ENCODE measurements around the gene SLC12A9.
"Not testable (repeated sequence)": the region's sequence is repeated elsewhere in the genome, so short reads cannot be mapped to it uniquely, and the experiment has no call there.

Gene SLC12A9

DNA sequence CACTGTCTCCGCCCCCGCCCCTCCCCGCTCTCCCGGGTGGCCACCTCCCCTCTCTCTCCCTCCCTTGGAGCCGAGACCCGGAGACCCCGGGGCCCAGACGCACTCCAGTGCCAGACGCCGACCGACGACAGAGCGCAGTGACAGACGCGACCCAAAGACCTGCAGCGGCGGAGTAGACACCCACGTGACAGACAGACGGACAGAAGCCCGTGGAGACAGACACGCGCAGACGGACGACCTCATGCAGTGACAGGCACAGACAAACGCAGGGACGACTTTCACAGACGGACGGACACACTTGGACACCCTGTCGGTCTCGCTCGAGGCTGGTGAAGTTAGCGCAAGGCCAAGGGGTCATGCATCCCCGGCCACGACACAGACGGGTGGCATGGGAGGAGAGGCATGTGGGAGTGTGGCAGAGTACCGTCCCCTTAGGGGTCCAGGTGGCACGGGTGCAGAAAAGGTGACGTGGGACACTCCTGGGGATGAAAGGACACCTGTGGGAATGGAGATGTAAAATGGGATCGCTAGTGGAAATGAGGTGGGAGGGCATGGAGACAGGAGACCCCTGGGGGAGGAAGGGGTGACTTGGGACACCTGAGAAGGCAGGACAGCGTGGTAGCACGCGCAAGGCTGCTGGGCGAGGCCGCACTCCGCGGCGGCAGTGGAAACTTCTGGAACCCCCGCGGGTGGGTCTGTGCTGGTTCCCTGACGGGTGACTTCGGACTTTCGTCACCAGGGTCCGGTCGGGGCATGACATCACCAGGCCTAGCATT lies 43.6 kb downstream of the SLC12A9 start:
- no peak for DNase-seq (ENCODE audit: low read depth, low spot score)

DNA sequence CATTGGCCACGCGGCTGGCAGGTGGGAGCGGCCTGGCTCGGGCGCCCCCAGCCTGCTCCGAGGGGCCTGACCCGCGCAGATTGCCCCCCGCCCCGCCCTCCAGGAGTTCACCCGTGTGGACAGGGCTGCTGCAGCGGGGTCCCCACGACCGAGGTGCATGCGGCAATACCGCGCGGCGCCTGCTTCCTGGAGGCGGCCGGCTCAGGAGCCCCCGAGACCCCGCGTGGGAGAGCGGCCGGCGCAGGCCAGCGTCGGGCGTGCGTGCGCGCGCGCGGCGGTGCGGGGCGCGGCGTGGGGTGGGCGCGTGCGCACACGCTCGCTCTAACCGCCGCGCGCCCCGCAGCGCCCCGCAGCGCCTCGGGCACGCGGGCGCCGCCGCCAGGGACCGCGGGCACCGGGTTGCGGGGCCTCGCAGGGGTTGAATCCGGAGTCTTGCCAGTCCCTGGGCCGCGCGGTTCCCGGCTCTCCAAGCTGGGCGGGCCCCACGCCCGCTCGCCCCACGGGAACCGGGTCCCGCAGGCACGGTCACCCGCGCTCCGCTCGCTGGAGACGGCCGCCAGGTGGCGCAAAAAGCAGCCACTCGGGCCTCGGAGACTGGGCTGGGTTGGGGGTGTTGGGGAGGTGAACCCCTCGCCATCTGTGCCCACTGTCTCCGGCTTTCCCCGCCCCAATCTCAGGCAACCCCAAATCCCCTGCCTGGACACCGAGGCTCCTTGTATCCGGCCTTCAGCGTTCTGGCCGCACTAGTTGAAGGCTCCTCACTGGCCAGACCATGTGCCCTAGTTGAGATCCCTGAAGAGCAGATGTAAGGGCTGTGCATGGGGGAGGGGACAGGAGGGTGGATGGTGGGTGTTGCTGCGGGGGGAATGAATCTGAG lies 44.5 kb downstream of the SLC12A9 start:
- no peak for DNase-seq (ENCODE audit: low read depth, low spot score)

DNA sequence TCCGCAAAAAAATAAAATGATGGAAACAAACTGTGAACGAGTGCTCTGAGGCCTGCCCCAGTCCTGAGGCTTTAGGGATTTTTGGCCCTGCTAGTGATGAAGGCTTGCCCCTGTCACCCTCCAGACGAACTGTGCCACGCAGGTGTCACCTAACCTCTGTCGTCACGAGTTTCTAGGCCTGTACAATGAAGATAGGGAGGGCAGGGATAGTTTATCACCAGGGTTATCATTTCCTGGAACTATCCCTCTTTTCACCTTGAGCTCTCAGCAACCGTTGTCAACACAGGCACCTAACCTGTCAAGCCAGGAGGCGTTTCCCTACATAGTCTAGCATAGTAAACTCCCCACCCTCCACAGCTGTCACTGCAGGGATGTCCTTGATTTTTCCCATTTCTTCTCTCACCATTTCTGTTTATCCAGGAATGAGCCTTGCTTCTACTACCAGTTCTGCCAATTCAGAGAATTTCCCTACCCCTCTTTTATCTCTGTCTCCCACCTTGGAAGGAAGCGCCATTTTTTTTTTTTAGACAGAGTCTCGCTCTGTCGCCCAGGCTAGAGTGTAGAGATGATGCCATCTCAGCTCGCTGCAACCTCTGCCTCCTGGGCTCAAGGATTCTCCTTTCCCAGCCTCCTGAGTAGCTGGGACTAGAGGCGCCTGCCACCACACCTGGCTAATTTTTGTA lies 45.4 kb downstream of the SLC12A9 start:
- no peak for DNase-seq (ENCODE audit: low read depth, low spot score)

DNA sequence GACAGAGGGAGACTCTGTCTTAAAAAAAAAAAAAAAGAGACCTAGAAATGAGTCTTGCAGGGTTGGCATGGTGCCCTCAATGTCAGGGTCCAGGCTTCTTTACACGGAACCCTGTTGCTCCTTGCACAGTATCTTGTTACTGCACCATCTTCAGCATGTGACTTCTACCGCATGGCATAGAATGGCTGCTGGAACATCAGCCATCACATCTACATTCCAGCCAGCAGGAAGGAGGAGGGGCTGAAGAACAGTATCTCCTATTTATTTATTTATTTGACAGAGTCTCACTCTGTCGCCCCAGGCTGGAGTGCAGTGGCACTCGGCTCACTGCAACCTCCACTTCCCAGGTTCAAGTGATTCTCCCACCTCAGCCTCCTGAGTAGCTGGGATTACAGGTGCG lies 46.9 kb downstream of the SLC12A9 start:
- no peak for DNase-seq (ENCODE audit: low read depth, low spot score)

DNA sequence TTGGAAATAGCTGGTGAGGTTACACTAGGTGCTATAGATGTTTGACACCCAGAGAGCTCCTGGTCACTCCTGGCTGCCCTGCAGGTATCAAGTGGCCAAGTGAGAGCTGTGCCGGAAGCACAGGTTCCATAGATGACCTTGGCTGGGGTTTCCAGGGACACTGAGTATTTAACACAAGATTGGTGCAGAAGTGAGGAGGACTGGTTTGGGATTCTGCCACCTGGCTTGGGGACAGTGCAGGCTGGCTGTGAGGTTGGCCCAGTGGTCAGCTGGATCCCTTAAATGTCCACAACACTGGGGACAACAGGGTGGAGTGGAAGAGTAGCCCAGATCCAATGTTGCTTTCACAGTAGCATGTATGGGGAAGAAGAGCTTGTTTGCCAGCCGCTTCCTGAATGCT lies 48.5 kb downstream of the SLC12A9 start:
- no peak for DNase-seq (ENCODE audit: low read depth, low spot score)

DNA sequence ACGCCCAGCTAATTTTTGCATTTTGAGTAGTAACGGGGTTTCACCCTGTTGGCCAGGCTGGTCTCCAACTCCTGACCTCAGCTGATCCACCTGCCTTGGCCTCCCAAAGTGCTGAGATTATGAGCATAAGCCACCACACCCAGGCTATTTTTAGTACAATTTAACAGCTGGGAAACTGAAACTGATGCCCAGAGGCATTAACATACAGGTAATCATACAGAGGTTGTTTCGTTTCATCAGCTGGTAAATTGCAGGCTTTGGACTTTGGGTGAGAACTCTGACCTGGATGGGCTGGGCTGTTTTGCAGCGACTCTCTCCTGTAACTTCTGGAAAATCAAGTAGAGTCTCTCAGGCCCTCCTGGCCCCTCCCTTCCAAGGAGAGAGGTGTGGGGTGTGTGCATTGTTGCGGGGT lies 49.4 kb downstream of the SLC12A9 start:
- no peak for DNase-seq (ENCODE audit: low read depth, low spot score)

DNA sequence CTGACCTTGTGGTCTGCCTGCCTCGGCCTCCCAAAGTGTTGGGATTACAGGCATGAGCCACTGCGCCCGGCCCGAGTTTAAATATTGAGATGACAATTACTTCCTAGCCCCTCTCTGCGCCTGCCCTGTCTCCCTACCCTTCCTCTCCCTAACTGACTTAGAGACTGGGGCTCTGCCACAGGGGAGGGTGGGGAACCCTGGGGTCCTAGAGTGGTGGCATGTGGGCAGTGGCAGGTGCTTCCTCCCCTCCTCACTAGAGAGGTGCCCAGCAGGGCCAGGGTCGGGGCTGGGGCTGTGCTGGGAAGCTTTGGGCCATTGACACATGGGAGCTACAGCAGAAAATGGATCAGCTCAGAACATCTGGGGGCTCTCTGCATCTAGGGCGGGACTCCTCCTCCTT lies 50.1 kb downstream of the SLC12A9 start:
- no peak for DNase-seq (ENCODE audit: low read depth, low spot score)

DNA sequence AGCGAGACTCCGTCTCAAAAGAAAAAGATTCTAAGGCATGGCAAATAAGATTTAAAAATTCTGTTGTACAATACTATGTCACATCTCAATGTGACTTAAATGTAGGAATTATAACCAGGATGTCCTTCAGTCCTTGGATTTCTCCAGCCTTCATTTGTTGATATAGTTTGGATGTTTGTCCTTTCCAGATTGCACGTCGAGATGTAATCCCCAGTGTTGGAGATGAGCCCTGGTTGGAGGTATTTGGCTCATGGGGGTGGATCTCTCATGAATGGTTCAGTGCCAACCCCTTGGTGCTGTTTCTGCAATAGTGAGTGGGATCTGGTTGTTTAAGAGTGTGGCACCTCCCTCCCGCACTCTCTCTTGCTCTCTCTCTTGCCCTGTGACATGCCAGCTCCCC lies 56.0 kb downstream of the SLC12A9 start:
- DNase-seq (ENCODE audit: low read depth, low spot score) = no peak

DNA sequence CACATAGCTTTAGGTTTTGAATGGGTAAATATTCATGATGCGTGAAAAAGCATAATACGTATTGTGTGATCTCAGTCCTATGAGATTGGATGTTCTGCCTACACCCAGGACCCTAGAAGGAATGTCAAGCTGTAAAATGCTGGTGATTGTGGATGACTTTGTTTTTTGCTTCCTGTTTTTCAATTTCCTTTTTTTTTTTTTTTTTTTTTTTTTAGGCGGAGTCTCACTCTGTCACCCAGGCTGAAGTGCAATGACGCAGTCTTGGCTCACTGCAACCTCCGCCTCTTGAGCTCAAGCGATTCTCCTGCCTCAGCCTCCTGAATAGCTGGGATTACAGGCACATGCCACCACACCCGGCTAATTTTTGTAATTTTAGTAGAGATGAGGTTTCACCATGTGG lies 57.9 kb downstream of the SLC12A9 start:
- DNase-seq (ENCODE audit: low read depth, low spot score) = not testable (repeated sequence)

DNA sequence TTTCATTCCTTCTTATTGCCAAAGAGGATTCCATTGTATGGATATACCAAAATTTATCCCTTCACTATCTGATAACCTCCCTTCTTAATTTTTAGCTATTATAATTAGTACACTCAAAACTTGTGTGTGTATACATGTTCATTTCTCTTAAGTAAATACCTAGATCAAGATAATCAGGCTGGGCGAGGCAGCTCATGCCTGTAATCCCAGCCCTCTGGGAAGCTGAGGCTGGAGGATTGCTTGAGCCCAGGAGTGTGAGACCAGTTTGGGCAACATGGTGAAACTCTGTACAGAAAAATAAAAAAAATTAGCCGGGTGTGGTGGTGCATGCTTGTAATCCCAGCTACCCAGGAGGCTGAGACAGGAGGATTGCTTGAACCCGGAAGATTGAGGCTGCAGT lies 59.0 kb downstream of the SLC12A9 start:
- DNase-seq (ENCODE audit: low read depth, low spot score) = no peak

DNA sequence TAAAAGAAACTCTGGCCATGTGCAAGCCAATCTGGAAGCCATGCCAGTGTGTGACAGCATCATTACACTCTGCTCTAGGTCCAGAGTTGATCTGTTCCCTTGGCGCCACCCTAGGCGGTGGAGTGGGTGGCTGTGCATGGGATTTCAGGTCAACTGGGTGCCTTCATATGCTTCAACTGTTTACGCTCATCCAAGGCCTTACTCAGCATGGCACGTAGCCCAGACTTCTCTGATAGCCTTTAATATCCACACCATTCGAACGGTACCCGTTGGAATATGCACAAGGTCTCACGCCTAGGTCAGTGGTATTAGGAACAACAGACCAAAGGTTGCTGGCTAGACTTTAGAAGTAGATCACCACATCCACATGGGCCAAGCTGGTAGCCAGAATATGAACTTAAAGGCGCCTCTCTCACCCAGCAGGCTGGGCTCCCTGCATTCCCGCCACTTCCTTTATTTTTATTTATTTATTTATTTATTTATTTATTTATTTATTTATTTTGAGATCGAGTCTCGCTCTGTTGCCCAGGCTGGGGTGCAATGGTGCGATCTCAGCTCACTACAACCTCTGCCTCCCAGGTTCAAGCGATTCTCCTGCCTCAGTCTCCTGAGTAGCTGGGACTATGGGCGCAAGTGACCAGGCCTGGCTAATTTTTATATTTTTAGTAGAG lies 61.8 kb downstream of the SLC12A9 start:
- DNase-seq (ENCODE audit: low read depth, low spot score) = no peak

DNA sequence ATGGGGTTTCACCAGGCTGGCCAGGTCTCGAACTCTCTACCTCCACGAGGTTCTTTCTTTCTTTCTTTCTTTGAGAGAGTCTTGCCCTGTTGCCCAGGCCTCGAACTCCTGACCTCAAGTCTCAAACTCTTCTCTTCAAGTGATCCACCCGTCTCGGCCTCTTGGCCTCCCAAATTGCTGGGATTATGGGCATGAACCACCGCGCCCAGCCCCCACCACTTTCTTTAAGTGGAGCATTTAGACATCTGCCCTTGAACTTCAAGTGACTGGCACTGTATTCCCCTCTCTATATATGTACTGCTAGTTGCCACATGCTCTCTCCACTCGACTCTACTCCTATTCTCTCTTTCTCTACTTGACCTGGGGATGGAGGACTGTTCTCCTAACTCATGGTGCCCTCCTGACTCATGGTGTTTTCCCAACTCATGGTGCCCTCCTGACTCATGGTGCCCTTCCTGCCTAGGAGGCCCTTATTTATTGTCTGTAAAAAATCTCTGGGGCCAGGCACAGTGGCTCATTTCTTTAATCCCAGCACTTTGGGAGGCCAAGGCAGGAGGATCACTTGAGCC lies 62.5 kb downstream of the SLC12A9 start:
- DNase-seq (ENCODE audit: low read depth, low spot score) = no peak

Data from smooth muscle cell of the brain vasculature (primary cell).